Caco-2 (cell line): ENCODE data around the gene AP2A2. TPM values are rescaled to one million over a fixed set of nuclear protein-coding genes. Genes with fewer than 3 reads are reported as not detected.

Experiments used
- BruUV-seq: library from RNA; stranded (reverse); fragments of 400-500 nt; replicated peaks from 2 replicates; lab custom pipeline; 2021; lab: Mats Ljungman, UMichigan
- CTCF ChIA-PET: fragments of 300-600 bp; sonication (Branson Sonifier 250); formaldehyde crosslinking; loops from one replicate; lab custom pipeline; 2022; ENCODE audit warnings: antibody characterized with exemption; lab: Charles Lee
- POLR2A ChIA-PET: fragments of 300-600 bp; sonication (Branson Sonifier 250); formaldehyde crosslinking; loops from one replicate; lab custom pipeline; 2022; ENCODE audit warnings: antibody characterized with exemption; lab: Charles Lee
- DNase-seq, 2 experiments: peaks; one replicate each; pipeline versions ENCODE4 v3.0.0 to v3.0.0-alpha.2; 2020 to 2022
- H3K27me3 ChIP-seq: replicated peaks from 2 replicates; pipeline ENCODE4 v1.6.0; 2011; ENCODE audit warnings: low read length; ENCODE audit not compliant: control insufficient read depth, insufficient read depth
- H3K36me3 ChIP-seq: 2 replicates; pipeline ENCODE4 v1.5.1; 2011; ENCODE audit warnings: low read length; ENCODE audit not compliant: control insufficient read depth, insufficient read depth
- H3K4me1 ChIP-seq: fragments of 250-450 bp; sonication (Bioruptor Pico); 2 replicates; pipeline ENCODE4 v1.5.1; 2020; ENCODE audit warnings: mild to moderate bottlenecking
- H3K4me3 ChIP-seq: 2 replicates; pipeline ENCODE4 v1.5.1; 2011; ENCODE audit warnings: low read depth, mild to moderate bottlenecking, control low read depth, low read length
- H3K9me3 ChIP-seq: fragments of 250-450 bp; sonication (Bioruptor Pico); 2 replicates; pipeline ENCODE4 v1.5.1; 2020; ENCODE audit warnings: mild to moderate bottlenecking, moderate library complexity
- H3K27ac Mint-ChIP-seq: one replicate; pipeline ENCODE4 v1.8.0; 2022; ENCODE audit warnings: mixed read lengths; ENCODE audit not compliant: unreplicated experiment
- H3K27me3 Mint-ChIP-seq: one replicate; pipeline ENCODE4 v1.8.0; 2022; ENCODE audit warnings: mixed read lengths; ENCODE audit not compliant: insufficient read depth, unreplicated experiment
- H3K36me3 Mint-ChIP-seq: one replicate; pipeline ENCODE4 v1.8.0; 2022; ENCODE audit warnings: mild to moderate bottlenecking, mixed read lengths; ENCODE audit not compliant: insufficient read depth, unreplicated experiment
- H3K4me1 Mint-ChIP-seq: one replicate; pipeline ENCODE4 v1.8.0; 2022; ENCODE audit warnings: low read depth, mixed read lengths; ENCODE audit not compliant: unreplicated experiment
- H3K4me3 Mint-ChIP-seq: one replicate; pipeline ENCODE4 v1.8.0; 2022; ENCODE audit warnings: mild to moderate bottlenecking, moderate library complexity, mixed read lengths; ENCODE audit not compliant: unreplicated experiment
- H3K9me3 Mint-ChIP-seq: one replicate; pipeline ENCODE4 v1.8.0; 2022; ENCODE audit warnings: mixed read lengths; ENCODE audit not compliant: unreplicated experiment
- intact Hi-C: fragments of 100-400 bp; cut with micrococcal nuclease; formaldehyde crosslinking; loops from one replicate; pipeline ENCODE4 v1.10.0; 2022; ENCODE audit not compliant: unreplicated experiment
- total RNA-seq: library from RNA; stranded (reverse); gene quantifications from 2 replicates; pipeline ENCODE4 v1.2.3, GENCODE V29; 2022
- TF ChIP-seq, protein P1 (sequence below), 2 experiments: fragments of 200-600 bp in 1 of 2; IDR thresholded peaks; 1 replicate in 1 of 2; 2 replicates in 1 of 2; pipeline versions ENCODE4 v1.5.1 to v1.8.0; 2011 to 2022; ENCODE audit warnings: antibody characterized with exemption in 1 of 2, control low read depth in 1 of 2, inconsistent platforms in 1 of 2, low read depth in 1 of 2, low read length in 1 of 2, mild to moderate bottlenecking in 1 of 2, moderate library complexity in 1 of 2; ENCODE audit not compliant: insufficient read depth in 1 of 2, severe bottlenecking in 1 of 2, unreplicated experiment in 1 of 2

The AP2A2 gene
- total RNA-seq, 1 experiment from 2014 or later, result 130 TPM

DNA sequence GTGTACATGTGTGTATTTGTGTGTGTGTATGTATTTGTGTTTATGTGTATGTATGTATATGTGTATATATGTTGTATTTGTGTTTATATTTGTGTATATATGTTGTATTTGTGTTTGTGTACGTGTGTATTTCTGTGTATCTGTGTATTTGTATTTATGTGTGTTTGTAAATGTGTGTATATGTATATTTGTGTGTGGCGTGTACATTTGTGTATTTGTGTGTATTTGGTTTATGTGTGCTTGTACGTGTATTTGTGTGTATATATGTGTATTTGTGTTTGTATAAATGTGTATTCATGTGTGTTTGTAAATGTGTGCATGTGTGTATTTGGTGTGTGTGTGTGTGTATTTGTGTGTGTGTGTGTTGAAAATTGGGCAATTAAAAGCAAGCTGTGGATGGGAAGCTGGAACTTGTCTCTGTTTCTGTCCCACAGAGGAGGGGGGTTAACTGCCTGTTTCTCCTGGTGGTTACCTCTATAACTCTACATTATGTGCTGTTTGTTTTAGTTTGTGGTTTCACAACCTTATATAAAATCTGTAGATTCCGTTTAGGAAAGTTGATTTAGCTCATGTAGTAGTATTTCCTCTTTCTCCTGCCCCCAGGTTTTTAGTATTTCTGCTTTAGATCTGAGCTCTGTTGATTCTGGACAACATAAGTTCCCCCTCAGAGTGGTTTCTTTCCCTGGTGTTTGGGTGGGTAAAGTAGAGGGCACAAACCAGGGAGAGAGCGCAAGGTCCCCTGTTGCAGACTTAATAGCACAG, 28.9 kb downstream of the AP2A2 start:
- Histone ChIP-seq H3K4me3 (no peak overlapping the region), H3K4me1 (peaks cover 86% of the 10 kb centered on the region), H3K27me3 (no peaks in the 10 kb centered on the region), H3K36me3 (no peaks in the 10 kb centered on the region), H3K9me3 (0 out of 2 replicates have a peak, but pooled peaks cover 3% of the 10 kb centered on the region)
- no peak for DNase-seq
- H3K4me1 Mint-ChIP-seq, result peaks cover 64% of the 10 kb centered on the region
- peaks cover 81% of the 10 kb centered on the region for H3K36me3 Mint-ChIP-seq
- H3K27ac Mint-ChIP-seq, result peak overlapping the region; percentile 78
- TF ChIP-seq, protein P1, sequence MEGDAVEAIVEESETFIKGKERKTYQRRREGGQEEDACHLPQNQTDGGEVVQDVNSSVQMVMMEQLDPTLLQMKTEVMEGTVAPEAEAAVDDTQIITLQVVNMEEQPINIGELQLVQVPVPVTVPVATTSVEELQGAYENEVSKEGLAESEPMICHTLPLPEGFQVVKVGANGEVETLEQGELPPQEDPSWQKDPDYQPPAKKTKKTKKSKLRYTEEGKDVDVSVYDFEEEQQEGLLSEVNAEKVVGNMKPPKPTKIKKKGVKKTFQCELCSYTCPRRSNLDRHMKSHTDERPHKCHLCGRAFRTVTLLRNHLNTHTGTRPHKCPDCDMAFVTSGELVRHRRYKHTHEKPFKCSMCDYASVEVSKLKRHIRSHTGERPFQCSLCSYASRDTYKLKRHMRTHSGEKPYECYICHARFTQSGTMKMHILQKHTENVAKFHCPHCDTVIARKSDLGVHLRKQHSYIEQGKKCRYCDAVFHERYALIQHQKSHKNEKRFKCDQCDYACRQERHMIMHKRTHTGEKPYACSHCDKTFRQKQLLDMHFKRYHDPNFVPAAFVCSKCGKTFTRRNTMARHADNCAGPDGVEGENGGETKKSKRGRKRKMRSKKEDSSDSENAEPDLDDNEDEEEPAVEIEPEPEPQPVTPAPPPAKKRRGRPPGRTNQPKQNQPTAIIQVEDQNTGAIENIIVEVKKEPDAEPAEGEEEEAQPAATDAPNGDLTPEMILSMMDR (IDR thresholded peaks at IDR 0.05; ENCODE audit: insufficient read depth in 1 of 2, low read depth in 1 of 2, low read length in 1 of 2, severe bottlenecking in 1 of 2, unreplicated experiment in 1 of 2), result no peak
- TSS peak; percentile 20 for BruUV-seq
- CTCF ChIA-PET, result interaction anchor here (1.2 kb wide), 1 partner anchor 10 kb away, joined by 3 read pairs; no protein-coding TSS in a partner anchor
- intact Hi-C loops, result no loop called here
- no peaks in the 10 kb centered on the region for H3K9me3 Mint-ChIP-seq
- H3K27me3 Mint-ChIP-seq, result no peaks in the 10 kb centered on the region
- H3K4me3 Mint-ChIP-seq, result peak overlapping the region; percentile 55
- POLR2A ChIA-PET, result no interaction called here

DNA sequence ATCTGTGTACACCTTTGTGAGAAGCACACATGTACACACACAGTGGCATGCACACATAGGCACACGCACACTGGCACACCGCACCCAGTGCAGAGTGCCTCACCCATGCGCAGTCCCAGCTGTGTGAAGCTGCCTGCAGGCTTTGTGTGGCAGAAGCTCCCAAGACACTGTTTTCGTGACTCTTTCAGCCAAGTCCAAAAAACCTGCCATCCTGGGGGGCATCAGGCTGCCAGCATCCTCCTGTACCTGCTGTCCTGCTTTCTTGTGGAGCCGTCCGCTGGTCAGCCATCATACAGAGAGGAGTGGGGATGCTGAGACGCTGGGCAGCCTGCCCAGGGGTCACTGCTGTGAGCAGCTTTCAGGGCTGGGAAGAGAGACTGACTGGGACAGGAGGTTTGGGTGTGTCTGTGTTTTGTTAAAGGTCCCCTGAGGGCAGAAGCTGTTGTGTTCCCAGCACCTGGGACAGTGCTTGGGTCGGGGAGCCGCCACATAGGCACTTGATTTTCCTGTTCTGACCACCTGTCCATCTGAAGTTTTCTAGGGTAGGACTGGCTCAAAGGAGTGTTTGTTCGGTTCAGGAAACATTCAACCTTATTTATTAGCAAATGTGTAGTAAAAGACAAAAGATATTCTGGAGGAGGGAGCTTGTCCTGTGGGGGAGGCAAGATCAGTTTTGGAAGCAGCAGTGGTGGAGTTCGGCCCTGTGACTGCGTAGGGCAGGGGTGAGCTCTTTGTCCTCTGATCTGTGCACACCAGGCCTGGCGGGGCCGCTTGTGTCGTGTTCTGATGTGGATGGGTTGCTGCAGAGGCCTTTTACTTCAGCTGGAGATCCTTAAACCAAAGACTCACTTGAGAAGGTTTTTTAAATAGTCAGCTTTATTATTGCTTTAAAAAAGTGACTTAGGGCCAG, 29.7 kb downstream of the AP2A2 start:
- Histone ChIP-seq H3K27me3 (no peaks in the 10 kb centered on the region), H3K4me3 (no peak overlapping the region), H3K36me3 (no peaks in the 10 kb centered on the region), H3K9me3 (no peaks in the 10 kb centered on the region), H3K4me1 (peaks cover 87% of the 10 kb centered on the region)
- intact Hi-C loops, result no loop called here
- ChIA-PET POLR2A (no interaction called here), CTCF (interaction anchor here (0.5 to 1.2 kb wide), 2 partner anchors 11 to 136 kb away, joined by 3 to 4 read pairs; no protein-coding TSS in a partner anchor)
- Mint-ChIP-seq H3K36me3 (peaks cover 79% of the 10 kb centered on the region), H3K9me3 (no peaks in the 10 kb centered on the region), H3K4me3 (peak overlapping the region; percentile 55), H3K4me1 (peaks cover 64% of the 10 kb centered on the region), H3K27ac (peak overlapping the region; percentile 78), H3K27me3 (no peaks in the 10 kb centered on the region)
- no TSS peak for BruUV-seq
- DNase-seq, result peak; percentile 76 to 83
- TF ChIP-seq, protein P1 (IDR thresholded peaks at IDR 0.05; ENCODE audit: insufficient read depth in 1 of 2, low read depth in 1 of 2, low read length in 1 of 2, severe bottlenecking in 1 of 2, unreplicated experiment in 1 of 2), result no peak
